ENCODE results near the gene SF3B3. TPM values are rescaled to one million over a fixed set of nuclear protein-coding genes. Genes with fewer than 3 reads are reported as not detected.

The SF3B3 gene
- total RNA-seq, 6 donors from 2014 or later: 63.9 to 168 (median 105) TPM

- peak overlapping the region in 1 of 4 donors; percentile 3 for H3K27ac ChIP-seq
- peak in 1 of 2 donors; percentile 52 for ATAC-seq (ENCODE audit: low FRiP score in 2 of 2)
Measured at GRCh38 chr16:70553645-70554044, 30.0 kb downstream of the SF3B3 start.

GRCh38 chr16:70556063-70556462 is 32.4 kb downstream of the SF3B3 start:
- no peak for TF ChIP-seq POLR2AphosphoS5 (IDR thresholded peaks at IDR 0.05)
- no peak for TF ChIP-seq POLR2A (IDR thresholded peaks at IDR 0.05)
- no peak for TF ChIP-seq CTCF (IDR thresholded peaks at IDR 0.05)
- TF ChIP-seq EP300 (IDR thresholded peaks at IDR 0.05): no peak
- no peak overlapping the region for H3K27ac ChIP-seq
- no peak overlapping the region for H3K4me3 ChIP-seq
- 94 to 100% methylated on average over 1 to 3 of the region's 3 CpGs for WGBS, 2 donors
- no peaks in the 10 kb centered on the region for H3K9me3 ChIP-seq
- H3K36me3 ChIP-seq: peaks cover 44 to 100% (median 80%) of the 10 kb centered on the region in 4 donors
- DNase-seq (no peak), ATAC-seq (ENCODE audit: low FRiP score in 2 of 2) (no peak)
- peaks cover 0 to 5% (median 2%) of the 10 kb centered on the region in 4 donors for H3K4me1 ChIP-seq
- H3K27me3 ChIP-seq: no peaks in the 10 kb centered on the region

More at GRCh38 chr16:70553645-70554044, 30.0 kb downstream of the SF3B3 start:
- Histone ChIP-seq H3K4me1 (peaks cover 0 to 5% (median 2%) of the 10 kb centered on the region in 4 donors), H3K9me3 (no peaks in the 10 kb centered on the region), H3K36me3 (peaks cover 43 to 100% (median 82%) of the 10 kb centered on the region in 4 donors), H3K4me3 (no peak overlapping the region), H3K27me3 (no peaks in the 10 kb centered on the region)
- TF ChIP-seq POLR2A (IDR thresholded peaks at IDR 0.05) (no peak), EP300 (IDR thresholded peaks at IDR 0.05) (no peak), POLR2AphosphoS5 (IDR thresholded peaks at IDR 0.05) (no peak), CTCF (IDR thresholded peaks at IDR 0.05) (no peak)
- DNase-seq: no peak

GRCh38 chr16:70561623-70562022 is 38.0 kb downstream of the SF3B3 start:
- Histone ChIP-seq H3K36me3 (peaks cover 64 to 100% (median 91%) of the 10 kb centered on the region in 4 donors), H3K4me1 (peaks cover 0 to 11% (median 2%) of the 10 kb centered on the region in 4 donors), H3K9me3 (no peaks in the 10 kb centered on the region), H3K27me3 (no peaks in the 10 kb centered on the region), H3K4me3 (no peak overlapping the region), H3K27ac (peak overlapping the region in 2 of 4 donors; percentile 24 to 45)
- 71 to 77% methylated on average over 9 of the region's 9 CpGs for WGBS, 2 donors
- TF ChIP-seq CTCF (IDR thresholded peaks at IDR 0.05): no peak
- peak; percentile 27 to 37 for TF ChIP-seq POLR2AphosphoS5 (IDR thresholded peaks at IDR 0.05)
- TF ChIP-seq POLR2A (IDR thresholded peaks at IDR 0.05): no peak
- no peak for TF ChIP-seq EP300 (IDR thresholded peaks at IDR 0.05)
- peak in 1 of 2 donors; percentile 87 for ATAC-seq (ENCODE audit: low FRiP score in 2 of 2)
- peak in 1 of 2 donors; percentile 86 for DNase-seq

GRCh38 chr16:70563636-70564035 is 40.0 kb downstream of the SF3B3 start:
- DNase-seq (peak in 1 of 2 donors; percentile 48), ATAC-seq (ENCODE audit: low FRiP score in 2 of 2) (peak in 1 of 2 donors; percentile 48)
- Histone ChIP-seq H3K9me3 (no peaks in the 10 kb centered on the region), H3K36me3 (peaks cover 67 to 100% (median 96%) of the 10 kb centered on the region in 4 donors), H3K27me3 (no peaks in the 10 kb centered on the region), H3K27ac (peak overlapping the region in 2 of 4 donors; percentile 6 to 27), H3K4me1 (peaks cover 0 to 11% (median 4%) of the 10 kb centered on the region in 4 donors), H3K4me3 (no peak overlapping the region)
- WGBS, 2 donors: 58 to 66% methylated on average over 7 of the region's 7 CpGs
- no peak for TF ChIP-seq POLR2A (IDR thresholded peaks at IDR 0.05)
- TF ChIP-seq EP300 (IDR thresholded peaks at IDR 0.05): no peak
- TF ChIP-seq POLR2AphosphoS5 (IDR thresholded peaks at IDR 0.05): no peak
- TF ChIP-seq CTCF (IDR thresholded peaks at IDR 0.05): no peak

- Histone ChIP-seq H3K4me1 (peaks cover 0 to 13% (median 4%) of the 10 kb centered on the region in 4 donors), H3K36me3 (peaks cover 75 to 100% (median 99%) of the 10 kb centered on the region in 4 donors), H3K9me3 (no peaks in the 10 kb centered on the region), H3K4me3 (no peak overlapping the region), H3K27me3 (no peaks in the 10 kb centered on the region), H3K27ac (peak overlapping the region in 2 of 4 donors; percentile 8 to 14)
- no peak for DNase-seq
- TF ChIP-seq EP300 (IDR thresholded peaks at IDR 0.05) (no peak), POLR2A (IDR thresholded peaks at IDR 0.05) (no peak), POLR2AphosphoS5 (IDR thresholded peaks at IDR 0.05) (no peak), CTCF (IDR thresholded peaks at IDR 0.05) (no peak)
- ATAC-seq (ENCODE audit: low FRiP score in 2 of 2): no peak
- 80 to 91% methylated on average over 3 to 4 of the region's 4 CpGs for WGBS, 2 donors
Measured at GRCh38 chr16:70565053-70565452, 41.4 kb downstream of the SF3B3 start.

Data from upper lobe of left lung (tissue), 6 donors.